Measurements from ENCODE around the gene UBE2F.
A peak's percentile ranks its signal among the peaks of the same experiment; 100 is the strongest.

The UBE2F gene

GRCh38 chr2:237966565-237967462, at the start of gene UBE2F:
TSS of gene UBE2F (plus strand) at chr2:237967014. CDS start at chr2:237973108, 6,094 bp downstream.
- peak; percentile 94 to 96 (median 95) for DNase-seq (ENCODE audit: low read depth in 3 of 3)

- no peak for DNase-seq (ENCODE audit: low read depth in 3 of 3)
These were observed 49.0 kb upstream of the UBE2F start for GRCh38 chr2:237917696-237918374.

GRCh38 chr2:237919593-237919992, 47.2 kb upstream of the UBE2F start:
- no peak for DNase-seq (ENCODE audit: low read depth in 3 of 3)

- no peak for DNase-seq (ENCODE audit: low read depth in 3 of 3)
These were observed 46.1 kb upstream of the UBE2F start for GRCh38 chr2:237920673-237921072.

- no peak for DNase-seq (ENCODE audit: low read depth in 3 of 3)
These were observed 44.8 kb upstream of the UBE2F start for GRCh38 chr2:237921967-237922492.

GRCh38 chr2:237922641-237923361, 44.0 kb upstream of the UBE2F start:
- no peak for DNase-seq (ENCODE audit: low read depth in 3 of 3)

- peak; percentile 62 to 70 (median 67) for DNase-seq (ENCODE audit: low read depth in 3 of 3)
These were observed 43.2 kb upstream of the UBE2F start for GRCh38 chr2:237923481-237924163.

- no peak for DNase-seq (ENCODE audit: low read depth in 3 of 3)
These were observed 42.7 kb upstream of the UBE2F start for GRCh38 chr2:237924164-237924534.

GRCh38 chr2:237927135-237927534, 39.7 kb upstream of the UBE2F start:
- no peak for DNase-seq (ENCODE audit: low read depth in 3 of 3)

- no peak for DNase-seq (ENCODE audit: low read depth in 3 of 3)
These were observed 38.8 kb upstream of the UBE2F start for GRCh38 chr2:237927986-237928385.

- DNase-seq (ENCODE audit: low read depth in 3 of 3): no peak
These were observed 36.8 kb upstream of the UBE2F start for GRCh38 chr2:237929979-237930378.

GRCh38 chr2:237931205-237931721, 35.6 kb upstream of the UBE2F start:
- DNase-seq (ENCODE audit: low read depth in 3 of 3): no peak

GRCh38 chr2:237932731-237933131, 34.1 kb upstream of the UBE2F start:
- no peak for DNase-seq (ENCODE audit: low read depth in 3 of 3)

- no peak for DNase-seq (ENCODE audit: low read depth in 3 of 3)
These were observed 32.6 kb upstream of the UBE2F start for GRCh38 chr2:237934186-237934585.

- no peak for DNase-seq (ENCODE audit: low read depth in 3 of 3)
These were observed 30.9 kb upstream of the UBE2F start for GRCh38 chr2:237935740-237936452.

GRCh38 chr2:237939251-237939650, 27.6 kb upstream of the UBE2F start:
- no peak for DNase-seq (ENCODE audit: low read depth in 3 of 3)

- DNase-seq (ENCODE audit: low read depth in 3 of 3): no peak
These were observed 26.0 kb upstream of the UBE2F start for GRCh38 chr2:237940828-237941227.

GRCh38 chr2:237941239-237941638, 25.6 kb upstream of the UBE2F start:
- DNase-seq (ENCODE audit: low read depth in 3 of 3): no peak

- no peak for DNase-seq (ENCODE audit: low read depth in 3 of 3)
These were observed 24.3 kb upstream of the UBE2F start for GRCh38 chr2:237942513-237942899.

GRCh38 chr2:237943395-237944094, 23.3 kb upstream of the UBE2F start:
- DNase-seq (ENCODE audit: low read depth in 3 of 3): no peak

Data from stimulated activated CD4-positive, alpha-beta T cell treated with anti-CD3 and anti-CD28 coated beads, TNF-alpha, amount 100 ng/mL, for 4 hours (primary cell).